Duodenal mucosa (tissue), 2 donors: ENCODE data around the gene ARHGAP15.

Experiments used
- H3K27ac ChIP-seq: one replicate; pipeline ENCODE4 v1.7.0; 2013; ENCODE audit warnings: low read depth, low read length
- H3K27me3 ChIP-seq, 2 donors: one replicate each; pipeline ENCODE4 v1.7.0; 2013; ENCODE audit warnings: low read length in 2 of 2, control low read depth in 1 of 2; ENCODE audit not compliant: insufficient read depth in 2 of 2, control insufficient read depth in 1 of 2
- H3K36me3 ChIP-seq, 2 donors: one replicate each; pipeline ENCODE4 v1.7.0; 2013; ENCODE audit warnings: low read length in 2 of 2, control low read depth in 1 of 2; ENCODE audit not compliant: insufficient read depth in 2 of 2, control insufficient read depth in 1 of 2
- H3K4me1 ChIP-seq, 2 donors: one replicate each; pipeline ENCODE4 v1.7.0; 2013; ENCODE audit warnings: low read length in 2 of 2, control low read depth in 1 of 2; ENCODE audit not compliant: insufficient read depth in 2 of 2, control insufficient read depth in 1 of 2
- H3K4me3 ChIP-seq, 2 donors: one replicate each; pipeline ENCODE4 v1.7.0; 2013; ENCODE audit warnings: low read length in 2 of 2, low read depth in 1 of 2
- H3K9ac ChIP-seq, 2 donors: one replicate each; pipeline ENCODE4 v1.7.0; 2013; ENCODE audit warnings: low read length in 2 of 2, low read depth in 1 of 2
- H3K9me3 ChIP-seq, 2 donors: one replicate each; pipeline ENCODE4 v1.7.0; 2013; ENCODE audit warnings: low read length in 2 of 2, control low read depth in 1 of 2; ENCODE audit not compliant: control insufficient read depth in 1 of 2

ARHGAP15 gene

GRCh38 chr2:143186876-143187275 is 57.7 kb downstream of the ARHGAP15 start:
- no peaks in the 10 kb centered on the region for H3K36me3 ChIP-seq
- no peaks in the 10 kb centered on the region for H3K27me3 ChIP-seq

DNA sequence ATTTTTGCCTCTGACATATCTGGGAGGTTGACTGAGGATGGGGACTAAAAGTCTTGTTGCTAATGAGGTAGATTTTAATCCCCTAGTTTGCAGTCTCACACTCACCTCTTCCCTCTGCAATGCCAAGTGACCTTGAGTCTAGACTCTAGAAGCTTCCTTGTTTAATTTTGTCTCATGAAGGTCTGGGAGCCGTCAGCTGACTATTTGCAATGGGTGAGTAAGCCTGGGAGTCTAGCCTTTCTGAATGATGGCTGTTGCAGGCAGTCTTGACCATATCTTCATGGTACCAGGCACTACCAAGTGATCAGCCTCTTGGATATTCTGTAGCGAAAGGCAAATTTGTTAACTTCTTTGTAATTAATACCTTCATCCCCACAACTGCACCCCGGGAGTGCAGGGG is 61.2 kb downstream of the ARHGAP15 start:
- no peaks in the 10 kb centered on the region for H3K4me1 ChIP-seq
- H3K4me3 ChIP-seq = no peak overlapping the region
- H3K9ac ChIP-seq = no peak overlapping the region

More at GRCh38 chr2:143186876-143187275, 57.7 kb downstream of the ARHGAP15 start:
- no peaks in the 10 kb centered on the region for H3K4me1 ChIP-seq
- H3K27ac ChIP-seq = no peak overlapping the region
- no peaks in the 10 kb centered on the region for H3K9me3 ChIP-seq
- H3K4me3 ChIP-seq = no peak overlapping the region
- H3K9ac ChIP-seq = no peak overlapping the region

GRCh38 chr2:143192106-143192505 is 62.9 kb downstream of the ARHGAP15 start:
- Histone ChIP-seq H3K27ac (no peak overlapping the region), H3K36me3 (no peaks in the 10 kb centered on the region), H3K4me1 (no peaks in the 10 kb centered on the region), H3K4me3 (no peak overlapping the region), H3K9me3 (no peaks in the 10 kb centered on the region), H3K27me3 (no peaks in the 10 kb centered on the region), H3K9ac (no peak overlapping the region)

More for the DNA sequence above, 61.2 kb downstream of the ARHGAP15 start:
- no peaks in the 10 kb centered on the region for H3K36me3 ChIP-seq
- no peak overlapping the region for H3K27ac ChIP-seq
- no peaks in the 10 kb centered on the region for H3K9me3 ChIP-seq
- H3K27me3 ChIP-seq = no peaks in the 10 kb centered on the region

DNA sequence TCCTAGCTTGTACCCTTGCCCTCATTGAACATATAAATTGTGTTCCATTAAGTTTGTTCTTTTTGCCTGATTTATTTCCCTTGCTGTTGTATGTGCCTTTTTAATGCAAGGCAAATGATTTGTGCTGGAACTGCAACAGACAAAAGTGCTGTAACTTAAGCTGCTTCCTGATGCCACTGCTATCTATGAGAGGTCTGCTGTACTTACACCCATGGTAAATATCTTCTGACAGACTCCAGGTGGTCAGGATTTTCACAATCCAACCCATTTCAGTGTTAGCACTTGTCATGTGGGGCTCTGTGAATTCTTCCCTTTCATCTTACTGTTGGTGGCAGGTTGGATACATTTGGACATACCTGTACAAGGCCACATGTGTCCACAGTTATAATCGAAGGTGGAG is 63.5 kb downstream of the ARHGAP15 start:
- H3K4me1 ChIP-seq = no peaks in the 10 kb centered on the region
- no peak overlapping the region for H3K9ac ChIP-seq
- no peaks in the 10 kb centered on the region for H3K27me3 ChIP-seq
- H3K27ac ChIP-seq = no peak overlapping the region
- H3K36me3 ChIP-seq = no peaks in the 10 kb centered on the region
- H3K4me3 ChIP-seq = no peak overlapping the region
- no peaks in the 10 kb centered on the region for H3K9me3 ChIP-seq

- H3K36me3 ChIP-seq = no peaks in the 10 kb centered on the region
- no peaks in the 10 kb centered on the region for H3K27me3 ChIP-seq
- no peaks in the 10 kb centered on the region for H3K4me1 ChIP-seq
- no peaks in the 10 kb centered on the region for H3K9me3 ChIP-seq
- no peak overlapping the region for H3K9ac ChIP-seq
- no peak overlapping the region for H3K4me3 ChIP-seq
- H3K27ac ChIP-seq = no peak overlapping the region
Measured at GRCh38 chr2:143193121-143193520, 63.9 kb downstream of the ARHGAP15 start.

- Histone ChIP-seq H3K9ac (no peak overlapping the region), H3K27ac (no peak overlapping the region), H3K4me1 (no peaks in the 10 kb centered on the region), H3K4me3 (no peak overlapping the region), H3K9me3 (no peaks in the 10 kb centered on the region), H3K27me3 (no peaks in the 10 kb centered on the region), H3K36me3 (no peaks in the 10 kb centered on the region)
Measured at GRCh38 chr2:143195511-143195910, 66.3 kb downstream of the ARHGAP15 start.

- H3K27me3 ChIP-seq = no peaks in the 10 kb centered on the region
- H3K36me3 ChIP-seq = no peaks in the 10 kb centered on the region
- H3K4me3 ChIP-seq = no peak overlapping the region
- no peak overlapping the region for H3K9ac ChIP-seq
- H3K27ac ChIP-seq = no peak overlapping the region
- no peaks in the 10 kb centered on the region for H3K4me1 ChIP-seq
- no peaks in the 10 kb centered on the region for H3K9me3 ChIP-seq
Measured at GRCh38 chr2:143204062-143204461, 74.8 kb downstream of the ARHGAP15 start.

- no peak overlapping the region for H3K27ac ChIP-seq
- no peak overlapping the region for H3K4me3 ChIP-seq
- H3K9me3 ChIP-seq = no peaks in the 10 kb centered on the region
- H3K4me1 ChIP-seq = no peaks in the 10 kb centered on the region
- H3K9ac ChIP-seq = no peak overlapping the region
- H3K27me3 ChIP-seq = no peaks in the 10 kb centered on the region
- no peaks in the 10 kb centered on the region for H3K36me3 ChIP-seq
Measured at GRCh38 chr2:143205106-143205764, 76.0 kb downstream of the ARHGAP15 start.

- no peaks in the 10 kb centered on the region for H3K4me1 ChIP-seq
- no peaks in the 10 kb centered on the region for H3K27me3 ChIP-seq
- no peaks in the 10 kb centered on the region for H3K36me3 ChIP-seq
- no peak overlapping the region for H3K27ac ChIP-seq
- H3K4me3 ChIP-seq = no peak overlapping the region
- H3K9ac ChIP-seq = no peak overlapping the region
- H3K9me3 ChIP-seq = no peaks in the 10 kb centered on the region
Measured at GRCh38 chr2:143209570-143210445, 80.6 kb downstream of the ARHGAP15 start.

DNA sequence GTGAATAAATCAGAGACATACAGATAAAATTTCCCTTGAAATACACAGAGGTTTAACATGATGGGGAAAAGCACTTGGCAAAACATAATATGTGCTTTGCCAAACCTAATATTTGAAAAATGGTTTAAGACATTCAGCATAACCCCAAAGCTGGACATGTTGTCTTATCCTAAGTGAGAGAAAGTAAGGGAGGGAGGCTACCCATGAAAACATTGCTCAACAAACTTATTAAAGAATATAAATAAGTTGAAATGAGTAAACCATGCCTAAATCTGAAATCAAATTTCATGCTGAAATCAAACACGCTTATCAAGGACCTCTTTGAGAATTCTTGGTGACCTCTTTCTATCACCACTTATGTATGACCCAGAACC is 81.2 kb downstream of the ARHGAP15 start:
- Histone ChIP-seq H3K36me3 (no peaks in the 10 kb centered on the region), H3K27me3 (no peaks in the 10 kb centered on the region), H3K4me3 (no peak overlapping the region), H3K4me1 (no peaks in the 10 kb centered on the region), H3K9me3 (no peaks in the 10 kb centered on the region), H3K9ac (no peak overlapping the region), H3K27ac (no peak overlapping the region)
